ENCODE measurements around the gene MPG.
"Not testable (repeated sequence)": the region's sequence is repeated elsewhere in the genome, so short reads cannot be mapped to it uniquely, and the experiment has no call there.

The MPG gene

GRCh38 chr16:77807-78443, at the start of gene MPG:
Gene MPG (plus strand): TSS chr16:78225. CDS start chr16:78310, 85 bp downstream.
- no peak for FAIRE-seq

GRCh38 chr16:30627-31026, 47.4 kb upstream of the MPG start:
- FAIRE-seq = not testable (repeated sequence)

GRCh38 chr16:33154-33876, 44.7 kb upstream of the MPG start:
- not testable (repeated sequence) for FAIRE-seq

GRCh38 chr16:33877-34647, 44.0 kb upstream of the MPG start:
- FAIRE-seq = no peak

- no peak for FAIRE-seq
Observed at GRCh38 chr16:34648-34987, 43.4 kb upstream of the MPG start.

- no peak for FAIRE-seq
Observed at GRCh38 chr16:35011-35677, 42.9 kb upstream of the MPG start.

GRCh38 chr16:35678-36305, 42.2 kb upstream of the MPG start:
- no peak for FAIRE-seq

GRCh38 chr16:36336-36984, 41.6 kb upstream of the MPG start:
- FAIRE-seq = no peak

- no peak for FAIRE-seq
Observed at GRCh38 chr16:37511-37910, 40.5 kb upstream of the MPG start.

- FAIRE-seq = not testable (repeated sequence)
Observed at GRCh38 chr16:38206-38605, 39.8 kb upstream of the MPG start.

GRCh38 chr16:38941-39892, 38.8 kb upstream of the MPG start:
- FAIRE-seq = no peak

- FAIRE-seq = no peak
Observed at GRCh38 chr16:41439-42068, 36.5 kb upstream of the MPG start.

GRCh38 chr16:42069-42457, 36.0 kb upstream of the MPG start:
- no peak for FAIRE-seq

GRCh38 chr16:42691-43090, 35.3 kb upstream of the MPG start:
- no peak for FAIRE-seq

GRCh38 chr16:43294-43693, 34.7 kb upstream of the MPG start:
- FAIRE-seq = no peak

- no peak for FAIRE-seq
Observed at GRCh38 chr16:44655-45054, 33.4 kb upstream of the MPG start.

GRCh38 chr16:45454-45853, 32.6 kb upstream of the MPG start:
- FAIRE-seq = no peak

GRCh38 chr16:46510-46909, 31.5 kb upstream of the MPG start:
- not testable (repeated sequence) for FAIRE-seq

- no peak for FAIRE-seq
Observed at GRCh38 chr16:47234-47633, 30.8 kb upstream of the MPG start.

- FAIRE-seq = no peak
Observed at GRCh38 chr16:50769-51591, 27.0 kb upstream of the MPG start.

Measured in G401.6 (cell line).